ENCODE data around the gene LRCH3. TPM values are rescaled to one million over a fixed set of nuclear protein-coding genes. Genes with fewer than 3 reads are reported as not detected.
A peak's percentile ranks its signal among the peaks of the same experiment; 100 is the strongest.

LRCH3 gene
- 71.7 TPM for total RNA-seq

DNA sequence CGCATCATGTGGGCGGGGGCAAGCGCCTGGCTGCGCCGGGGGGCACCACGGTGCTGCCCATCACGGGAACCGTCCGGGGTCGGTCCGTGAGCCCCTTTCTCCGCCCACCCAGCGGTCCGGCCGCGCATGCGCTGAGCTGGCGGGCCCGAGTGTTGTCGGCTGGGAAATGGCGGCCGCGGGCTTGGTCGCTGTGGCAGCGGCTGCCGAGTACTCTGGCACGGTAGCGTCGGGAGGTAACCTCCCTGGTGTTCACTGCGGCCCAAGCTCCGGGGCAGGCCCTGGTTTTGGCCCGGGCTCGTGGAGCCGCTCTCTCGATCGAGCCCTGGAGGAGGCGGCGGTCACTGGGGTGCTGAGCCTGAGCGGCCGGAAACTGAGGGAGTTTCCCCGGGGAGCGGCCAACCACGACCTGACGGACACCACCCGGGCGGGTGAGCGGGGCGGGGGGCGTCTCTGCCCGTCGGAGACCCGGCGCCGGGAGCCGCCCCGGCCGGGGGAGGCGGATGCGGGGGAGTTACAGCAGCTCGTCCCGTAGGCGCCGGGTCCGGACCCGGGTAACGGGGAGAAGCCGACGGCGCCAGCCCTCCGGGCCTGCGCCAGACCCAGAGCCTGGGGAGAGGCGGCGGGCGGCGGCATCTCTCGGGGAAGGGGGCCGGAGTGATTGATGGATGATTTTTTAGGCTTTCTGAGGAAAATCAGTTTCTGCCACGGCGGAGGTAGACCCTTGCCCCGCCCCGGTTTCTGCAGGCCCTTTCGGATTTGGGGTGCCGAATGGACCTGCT is at the start of gene LRCH3:
TSS of gene LRCH3 (plus strand) at position 142 of the 779 bp plus-strand sequence. CDS start at position 167, 25 bp downstream.
- peak; percentile 82 to 87 for DNase-seq (ENCODE audit: low spot score in 2 of 2)
- FAIRE-seq, result no peak

DNA sequence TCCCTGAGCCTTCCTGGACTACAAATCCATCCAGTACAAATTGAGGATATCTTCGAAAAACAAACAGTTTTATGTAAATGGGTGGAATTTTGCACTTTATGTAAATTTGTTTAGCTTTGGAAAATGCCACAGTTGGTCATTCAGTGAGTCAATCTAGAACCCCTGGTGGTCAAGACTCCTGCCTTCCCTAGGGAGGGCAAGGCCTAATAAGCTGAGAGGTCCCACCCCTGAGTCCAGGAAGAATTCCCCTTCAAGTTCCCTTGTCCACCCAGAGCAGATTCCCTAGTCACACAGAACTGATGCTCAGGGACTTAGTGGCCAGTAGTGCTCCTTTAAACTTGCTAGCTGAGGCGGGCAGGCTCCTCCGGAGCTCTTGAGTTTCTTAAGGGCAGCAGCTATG is 48.3 kb upstream of the LRCH3 start:
- DNase-seq (ENCODE audit: low spot score in 2 of 2) (no peak), FAIRE-seq (no peak)

DNA sequence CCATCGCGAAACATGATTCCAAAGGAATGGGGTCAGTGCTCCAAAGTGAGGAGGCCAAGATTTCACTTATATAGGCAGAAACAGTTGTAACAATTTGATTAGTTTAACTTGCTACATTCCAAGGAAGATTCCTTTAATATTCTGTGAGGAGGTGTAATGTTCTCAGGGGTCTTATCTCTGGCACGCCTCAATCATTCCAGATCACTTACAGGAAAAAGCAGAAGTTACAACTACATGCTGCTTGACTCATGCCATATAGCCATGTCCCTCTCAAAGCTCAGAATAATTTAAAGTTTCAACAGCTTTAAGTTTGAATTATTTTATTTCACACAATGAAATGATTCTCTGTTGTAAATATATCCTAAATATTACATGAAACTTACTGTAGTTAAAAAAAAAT is 44.8 kb upstream of the LRCH3 start:
- no peak for FAIRE-seq

DNA sequence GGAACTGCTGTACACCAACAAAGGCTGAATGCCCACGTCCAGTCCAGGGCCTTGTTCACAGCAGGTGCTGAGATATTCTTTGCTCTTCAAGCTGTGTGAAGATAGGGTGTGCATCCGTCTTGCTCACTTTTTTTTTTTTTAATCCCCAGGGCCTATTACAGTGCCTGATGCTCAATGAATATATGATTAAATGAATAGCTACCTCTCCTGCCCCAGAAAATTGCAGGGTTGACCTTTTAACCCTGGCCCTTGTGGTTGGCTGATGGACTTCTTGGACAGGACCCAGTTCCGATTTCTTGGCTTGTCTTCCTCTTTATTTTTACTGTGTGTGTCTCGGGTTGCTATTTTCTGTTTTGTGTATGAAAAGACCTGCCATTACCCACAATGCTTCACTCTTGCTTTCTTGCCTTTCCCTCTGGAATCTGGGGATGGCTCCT is 44.2 kb upstream of the LRCH3 start:
- FAIRE-seq, result no peak
- no peak for DNase-seq (ENCODE audit: low spot score in 2 of 2)

More for the DNA sequence above, 44.8 kb upstream of the LRCH3 start:
- no peak for DNase-seq (ENCODE audit: low spot score in 2 of 2)

DNA sequence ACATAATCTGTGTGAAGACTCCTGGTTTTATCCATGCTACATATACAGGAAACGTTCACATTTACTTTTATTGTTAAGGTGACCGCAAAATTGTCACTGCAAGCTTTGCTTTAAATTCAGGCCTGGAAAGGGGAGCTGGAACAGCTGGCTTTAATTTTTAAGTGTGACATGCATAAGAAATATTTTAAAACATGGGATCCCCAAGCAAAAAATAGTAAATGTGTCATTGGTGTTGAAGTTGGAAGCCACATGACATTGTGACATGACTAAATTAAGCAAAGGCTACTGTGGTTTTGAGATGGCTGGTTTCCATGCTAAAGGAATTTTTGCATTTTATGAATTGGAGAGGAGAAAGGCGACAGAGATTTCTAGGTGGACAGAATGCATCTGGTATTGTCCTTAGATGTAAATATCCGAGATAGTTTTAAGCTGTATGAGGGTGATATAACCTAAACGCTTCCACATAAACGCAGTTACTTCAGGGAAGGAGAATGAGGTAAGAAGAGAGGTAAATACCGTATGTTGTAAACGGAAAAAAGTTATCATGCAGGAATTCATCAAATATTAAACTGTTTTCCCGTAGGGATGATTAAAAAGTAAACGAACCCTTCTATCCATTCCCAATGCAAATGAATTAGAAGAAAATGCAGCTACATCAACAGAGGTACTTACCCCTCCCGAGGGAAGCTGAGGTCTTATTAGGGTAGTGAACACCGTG is 42.3 kb upstream of the LRCH3 start:
- no peak for DNase-seq (ENCODE audit: low spot score in 2 of 2)
- no peak for FAIRE-seq

DNA sequence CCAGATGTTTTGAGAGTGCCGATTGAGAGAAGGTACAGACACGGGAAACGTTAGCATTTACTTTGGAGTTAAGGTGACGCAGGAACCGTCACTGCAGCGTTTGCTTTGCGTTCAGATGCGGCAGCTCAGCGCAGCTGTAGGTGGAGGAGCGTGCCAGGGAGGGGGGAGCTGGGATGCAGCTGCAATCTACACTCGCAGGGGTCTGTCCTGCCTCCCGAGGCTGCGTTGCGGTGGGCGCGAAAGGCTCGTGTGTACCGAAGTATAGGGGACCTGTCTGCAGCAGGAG is 41.8 kb upstream of the LRCH3 start:
- peak in 1 of 2 donors; percentile 48 for DNase-seq (ENCODE audit: low spot score in 2 of 2)
- FAIRE-seq, result no peak

DNA sequence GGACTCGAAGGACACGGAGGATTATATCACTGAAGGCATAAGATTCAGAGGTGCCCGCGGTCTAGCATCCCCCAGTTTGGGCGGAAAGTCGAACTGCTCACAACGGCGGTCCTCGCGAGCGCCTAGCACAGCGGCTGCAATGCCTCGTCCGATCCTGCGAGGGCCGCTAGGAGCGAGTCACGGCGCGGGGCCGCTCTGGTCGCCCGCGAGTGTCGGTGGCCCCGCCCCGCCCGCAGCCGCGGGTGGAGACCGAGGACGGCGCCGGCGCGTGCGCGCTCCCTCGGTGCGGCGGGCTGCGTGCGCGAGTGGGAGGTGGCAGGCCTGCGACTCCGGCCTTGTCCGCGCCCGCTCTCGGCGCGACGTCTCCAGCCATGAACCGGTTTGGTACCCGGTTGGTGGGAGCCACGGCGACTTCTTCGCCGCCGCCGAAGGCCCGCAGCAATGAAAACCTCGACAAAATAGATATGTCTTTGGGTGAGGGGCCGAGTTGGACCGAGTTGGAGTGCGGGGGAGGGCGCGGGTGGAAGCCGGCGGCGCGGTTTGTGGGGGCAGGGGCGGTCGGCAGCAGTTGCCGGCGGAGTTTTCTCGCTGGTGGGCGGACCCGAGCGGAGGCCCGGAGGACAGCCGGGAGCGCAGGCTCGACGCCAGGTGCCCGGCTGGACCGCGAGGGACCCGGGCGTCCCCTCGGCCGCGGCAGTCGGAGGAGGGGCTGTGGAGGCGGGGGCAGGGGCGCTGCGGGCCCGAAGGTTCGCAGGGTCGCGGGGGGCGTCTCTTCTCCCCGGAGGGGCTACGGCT is 41.3 kb upstream of the LRCH3 start, which contains the start of gene FYTTD1:
TSS of gene FYTTD1 (plus strand) at position 283 of the 795 bp plus-strand sequence. CDS start at position 372, 89 bp downstream.
- DNase-seq (ENCODE audit: low spot score in 2 of 2) (peak; percentile 92 to 95), FAIRE-seq (no peak)

DNA sequence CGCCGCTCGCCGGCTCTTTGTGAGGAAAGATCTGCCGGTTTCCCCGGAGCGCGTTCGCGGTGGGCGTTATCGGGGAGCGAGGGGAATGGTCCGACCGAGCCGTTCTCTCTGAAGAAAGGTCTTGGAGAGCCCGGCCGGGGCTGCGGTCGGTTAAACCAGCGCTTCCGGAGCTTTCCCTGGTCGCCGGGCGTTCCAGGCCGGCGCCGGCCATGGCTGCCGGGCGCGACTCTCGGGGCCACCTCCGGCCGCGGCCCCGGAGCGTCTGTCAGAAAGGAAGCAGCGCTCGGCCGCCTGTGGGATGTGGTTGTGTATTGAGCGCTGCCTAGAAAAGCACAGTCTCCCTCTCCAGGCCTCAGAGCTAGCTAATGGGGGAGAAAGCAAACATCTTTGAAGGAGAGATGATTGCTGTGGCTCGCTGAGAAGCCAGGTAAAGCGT is 40.6 kb upstream of the LRCH3 start:
- peak; percentile 50 to 67 for DNase-seq (ENCODE audit: low spot score in 2 of 2)
- FAIRE-seq, result no peak

DNA sequence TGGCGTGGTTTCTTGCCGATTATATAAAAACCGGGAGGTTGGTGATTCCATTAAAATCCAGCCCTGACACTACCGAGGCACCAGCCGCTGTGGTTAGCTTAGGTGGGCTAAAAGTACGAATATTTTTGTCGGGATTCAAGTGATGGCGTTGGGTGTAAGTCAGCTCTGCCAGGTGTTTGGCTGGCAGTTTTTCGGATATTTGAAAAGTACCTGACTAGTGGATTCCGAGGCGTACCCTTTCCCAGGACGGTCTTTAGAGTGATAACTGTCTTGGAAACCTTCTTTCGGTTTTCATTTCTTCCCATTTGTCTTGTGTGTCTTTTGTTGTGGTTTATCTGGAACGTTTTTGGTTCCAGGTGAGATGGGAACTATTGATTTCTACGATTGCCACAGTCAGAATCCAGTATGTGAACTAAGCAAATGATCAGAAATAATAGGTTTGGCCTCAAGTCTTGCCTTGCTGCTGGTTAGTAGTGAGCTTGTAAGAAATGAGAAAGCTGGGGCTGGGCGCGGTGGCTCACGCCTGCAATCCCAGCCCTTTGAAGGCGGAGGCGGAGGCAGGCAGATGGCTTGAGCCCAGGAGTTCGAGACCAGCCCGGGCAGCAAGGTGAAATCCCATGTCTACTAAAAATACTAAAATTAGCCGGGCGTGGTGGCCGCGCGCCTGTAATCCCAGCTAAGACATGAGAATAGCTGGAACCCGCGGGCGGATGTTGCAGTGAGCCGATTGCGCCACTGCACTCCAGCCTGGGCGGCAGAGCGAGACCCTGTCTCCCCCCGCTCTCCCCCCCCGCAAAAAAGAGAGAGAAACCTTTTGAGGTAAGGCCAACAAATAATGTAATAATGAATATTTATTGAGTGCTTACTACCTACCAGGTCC is 40.0 kb upstream of the LRCH3 start:
- FAIRE-seq (no peak), DNase-seq (ENCODE audit: low spot score in 2 of 2) (no peak)

DNA sequence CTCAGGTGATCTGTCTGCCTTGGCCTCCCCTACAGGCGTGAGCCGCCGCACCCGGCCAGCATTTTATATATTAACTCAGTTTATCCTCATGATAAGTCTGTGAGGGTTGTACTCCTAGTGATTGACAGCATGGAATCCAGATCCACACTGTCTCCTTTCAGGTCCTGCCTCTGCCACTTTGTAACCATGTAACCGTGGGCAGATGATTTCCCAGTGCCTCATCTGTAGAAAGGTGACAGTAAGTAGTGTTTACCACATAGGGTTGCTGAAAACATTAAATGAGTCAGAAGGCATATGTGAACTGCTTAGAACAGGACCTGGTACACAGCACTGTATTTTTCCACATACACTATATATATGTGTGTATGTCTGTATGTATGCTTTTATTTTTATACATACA is 38.9 kb upstream of the LRCH3 start:
- FAIRE-seq (no peak), DNase-seq (ENCODE audit: low spot score in 2 of 2) (no peak)

DNA sequence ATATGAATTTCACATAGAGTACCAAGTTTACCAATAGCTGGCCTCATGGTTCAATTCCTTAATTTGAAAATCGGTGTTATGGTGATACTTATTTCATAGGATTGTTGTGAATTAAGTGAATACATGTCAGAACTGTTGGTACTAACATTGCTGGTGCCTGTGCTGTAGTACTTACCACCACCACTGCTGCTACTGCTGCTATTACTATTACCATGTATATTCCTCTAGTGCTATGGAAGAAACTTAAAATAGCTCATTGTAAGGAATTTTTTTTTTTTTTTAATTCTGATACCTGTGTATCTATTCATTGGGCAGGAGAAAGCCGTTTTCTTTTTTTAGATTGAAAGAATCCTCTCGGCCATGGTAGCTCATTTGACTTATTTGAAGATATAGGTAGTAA is 37.8 kb upstream of the LRCH3 start:
- FAIRE-seq (no peak), DNase-seq (ENCODE audit: low spot score in 2 of 2) (no peak)

DNA sequence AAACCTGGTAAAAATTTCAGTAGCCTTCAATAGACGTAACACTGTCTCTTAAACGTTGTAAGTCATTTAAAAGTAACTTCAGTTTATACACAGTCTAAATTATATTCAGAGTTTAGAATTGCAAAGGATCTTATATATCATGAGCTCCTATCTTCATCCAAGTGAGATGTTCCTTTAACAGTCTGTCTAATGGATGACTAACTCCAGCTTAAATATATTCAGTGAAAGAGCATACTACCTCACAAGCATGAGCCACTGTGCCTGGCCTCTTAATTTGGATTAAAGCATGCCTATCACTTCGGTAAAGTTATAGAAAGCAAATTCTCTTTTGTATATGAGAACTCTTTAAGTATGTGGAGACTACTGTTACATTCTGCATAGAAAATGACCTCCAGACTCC is 34.4 kb upstream of the LRCH3 start:
- no peak for DNase-seq (ENCODE audit: low spot score in 2 of 2)
- FAIRE-seq, result no peak

DNA sequence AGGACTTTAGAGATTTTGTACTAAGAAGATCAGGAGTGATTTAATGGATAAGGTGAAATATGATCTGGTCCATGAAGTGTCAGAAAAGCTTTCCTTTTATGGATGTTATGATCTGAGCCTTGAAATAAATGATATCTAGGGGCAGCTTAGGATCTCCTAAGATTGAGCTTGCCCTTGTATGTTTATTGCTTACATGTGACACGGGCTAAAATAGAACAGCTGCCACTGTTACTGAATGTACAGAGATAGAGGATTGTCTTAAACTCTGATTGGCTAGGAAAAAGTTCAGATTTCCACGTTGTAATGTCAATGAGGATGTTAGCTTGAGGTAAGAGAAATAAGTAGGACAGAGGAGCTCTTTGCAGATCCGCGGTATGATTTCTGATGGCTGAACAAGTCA is 32.5 kb upstream of the LRCH3 start:
- FAIRE-seq, result no peak
- DNase-seq (ENCODE audit: low spot score in 2 of 2), result no peak

DNA sequence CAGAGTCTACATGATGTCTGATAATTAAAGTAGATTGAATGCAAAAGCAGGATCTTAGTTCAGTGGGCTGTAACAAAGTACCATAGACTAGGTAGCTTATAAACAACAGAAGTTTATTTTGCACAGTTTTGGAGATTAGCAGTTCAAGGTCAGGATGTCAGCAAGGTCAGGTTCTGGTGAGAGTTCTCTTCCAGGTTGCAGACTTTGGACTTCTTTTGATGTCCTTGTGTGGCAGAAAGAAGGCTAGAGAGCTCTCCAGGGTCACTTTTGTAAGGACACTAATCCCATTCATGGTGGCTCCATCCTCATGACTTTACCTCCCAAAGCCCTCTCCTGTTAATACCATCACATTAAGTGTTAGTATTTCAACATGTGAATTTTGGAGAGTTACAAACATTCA is 29.3 kb upstream of the LRCH3 start:
- no peak for FAIRE-seq
- no peak for DNase-seq (ENCODE audit: low spot score in 2 of 2)

DNA sequence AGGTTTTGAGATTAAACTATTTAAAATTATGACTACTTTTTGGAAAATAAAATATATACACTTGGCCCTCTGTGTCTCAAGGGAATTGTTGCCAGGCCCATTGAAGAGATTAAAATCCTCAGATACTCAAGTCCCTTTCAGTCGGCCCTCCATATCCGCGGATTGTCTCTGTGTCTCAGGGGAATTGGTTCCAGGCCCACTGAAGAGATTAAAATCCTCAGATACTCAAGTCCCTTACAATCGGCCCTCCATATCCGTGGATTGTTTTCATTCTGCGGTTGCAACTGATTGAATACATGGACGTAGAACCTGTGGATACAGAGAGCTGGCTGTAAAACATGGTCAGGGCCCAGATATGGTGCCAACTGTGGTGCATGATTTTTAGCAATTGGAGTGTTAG is 15.7 kb upstream of the LRCH3 start:
- FAIRE-seq (no peak), DNase-seq (ENCODE audit: low spot score in 2 of 2) (no peak)

DNA sequence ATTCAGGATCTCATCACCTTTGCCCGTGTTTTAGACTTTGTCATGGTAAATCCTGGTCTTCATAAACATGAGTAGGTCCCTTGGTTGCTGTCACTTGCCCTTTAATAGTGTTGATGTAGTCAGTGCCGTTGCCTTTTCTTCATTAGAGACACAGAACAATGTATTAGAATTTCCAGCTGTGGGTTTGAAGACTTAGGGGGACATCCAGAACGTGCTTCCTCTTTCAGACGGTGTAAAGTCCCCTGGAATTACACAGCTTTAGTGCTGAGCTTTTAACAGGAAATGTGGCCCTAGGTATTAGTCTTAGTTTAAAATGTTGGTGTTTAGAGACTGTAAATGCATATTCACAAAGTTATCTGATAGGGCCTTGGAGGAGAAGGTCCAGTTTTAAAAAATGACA is 8.8 kb upstream of the LRCH3 start:
- DNase-seq (ENCODE audit: low spot score in 2 of 2) (no peak), FAIRE-seq (no peak)

DNA sequence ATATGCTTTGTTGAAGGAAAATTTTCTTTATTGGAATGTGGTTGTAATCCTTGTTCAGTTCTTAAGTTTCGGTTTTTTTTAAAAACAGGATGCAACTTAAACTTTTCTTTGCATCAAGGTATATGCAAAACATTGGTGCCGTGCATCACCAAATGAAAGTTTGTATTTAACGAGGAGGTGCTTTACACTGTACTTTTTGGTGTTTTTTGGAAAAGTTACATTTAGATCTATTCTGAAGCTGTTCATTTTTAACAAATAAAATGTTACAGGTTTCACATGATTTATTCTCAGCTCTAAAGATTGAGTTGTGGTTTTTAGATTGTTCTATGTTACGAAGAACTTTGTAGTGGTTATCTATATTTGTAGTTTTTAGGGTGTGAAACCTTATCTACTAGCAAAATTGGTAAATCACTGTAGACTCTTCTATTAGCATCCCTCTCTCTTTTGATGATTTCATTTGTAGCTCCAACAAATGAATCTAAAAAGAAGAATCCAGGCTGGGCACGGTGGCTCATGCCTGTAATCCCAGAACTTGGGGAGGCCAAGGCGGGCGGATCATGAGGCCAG is 7.0 kb upstream of the LRCH3 start:
- FAIRE-seq, result no peak

DNA sequence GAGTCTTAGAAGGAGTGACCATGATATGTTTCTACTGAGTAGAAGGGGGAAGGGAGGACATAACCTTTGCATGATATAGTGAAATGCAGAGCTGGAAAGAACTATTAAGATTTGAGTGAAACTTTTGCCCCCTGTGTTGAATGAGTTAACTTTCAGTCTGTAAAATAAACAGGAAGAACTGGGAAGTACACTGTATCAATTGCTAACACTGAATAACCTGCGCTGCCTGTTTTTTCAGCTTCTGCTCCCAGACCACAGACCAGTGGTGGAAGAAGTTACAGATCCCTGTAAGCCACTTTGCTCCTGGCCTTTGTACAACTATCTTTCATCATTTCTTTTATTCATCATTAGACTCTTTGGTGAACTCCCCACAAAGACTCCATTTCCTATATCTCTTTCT is 3.6 kb upstream of the LRCH3 start:
- FAIRE-seq, result no peak

More for the DNA sequence above, 7.0 kb upstream of the LRCH3 start:
- no peak for DNase-seq (ENCODE audit: low spot score in 2 of 2)

DNA sequence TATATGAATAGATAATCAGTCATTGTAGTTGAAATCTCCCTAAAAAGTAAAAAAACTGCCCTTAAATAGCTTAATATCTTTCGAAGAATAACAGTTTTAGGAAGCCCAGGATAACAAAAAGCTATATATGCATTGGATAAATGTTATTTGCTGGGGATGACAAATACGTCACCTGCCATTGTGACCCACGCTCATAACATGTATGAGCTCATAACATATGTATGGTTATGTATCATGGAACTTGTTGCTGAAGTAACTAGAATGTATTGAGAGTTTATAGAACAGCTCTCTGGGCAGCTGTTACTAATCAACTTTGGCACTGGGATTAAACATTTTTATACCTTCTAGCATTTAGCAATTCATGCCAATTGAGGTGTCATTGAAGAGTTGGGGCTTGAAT is 1.7 kb upstream of the LRCH3 start:
- DNase-seq (ENCODE audit: low spot score in 2 of 2) (no peak), FAIRE-seq (no peak)

More for the DNA sequence above, 3.6 kb upstream of the LRCH3 start:
- DNase-seq (ENCODE audit: low spot score in 2 of 2), result no peak

DNA sequence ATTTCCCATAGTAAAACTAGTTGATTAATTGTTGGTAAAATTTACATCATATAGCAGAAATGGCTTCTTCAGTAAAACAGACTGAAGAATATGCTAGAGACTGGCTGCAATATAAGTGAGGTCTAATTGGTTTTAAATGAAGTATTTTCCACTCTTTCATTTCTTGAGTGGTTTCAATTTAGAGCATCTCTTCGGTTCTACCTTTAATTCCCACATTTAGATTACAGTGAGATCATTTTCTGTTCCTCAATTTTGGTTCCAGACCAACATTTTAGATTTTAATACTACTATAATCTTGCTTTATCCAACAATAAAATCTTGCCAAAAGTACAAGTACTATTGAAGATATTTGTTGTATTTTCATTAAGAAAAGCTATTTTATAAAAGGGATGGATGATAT is 1.0 kb upstream of the LRCH3 start:
- no peak for FAIRE-seq

More for the DNA sequence above, 1.0 kb upstream of the LRCH3 start:
- DNase-seq (ENCODE audit: low spot score in 2 of 2), result no peak

Measured in frontal cortex (tissue), 4 donors.